ENCODE results near the gene ODF4.
A peak's percentile ranks its signal among the peaks of the same experiment; 100 is the strongest.

The ODF4 gene

DNA sequence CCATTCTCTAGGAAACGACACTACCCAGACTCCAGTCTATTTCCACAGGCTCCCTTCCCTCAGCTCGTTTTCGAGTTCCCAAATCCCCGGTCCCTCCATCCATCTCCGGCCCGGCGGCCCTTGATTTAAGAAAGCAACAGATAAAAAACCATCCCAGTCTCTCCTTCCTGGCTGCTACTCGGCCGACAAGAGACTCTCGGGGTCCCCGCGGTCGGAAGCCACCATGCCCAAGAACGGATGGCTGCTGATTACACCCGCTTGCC lies 43.2 kb downstream of the ODF4 start:
- TF ChIP-seq POLR2AphosphoS5 (IDR thresholded peaks at IDR 0.05; ENCODE audit: low read depth, low read length) (no peak), REST (IDR thresholded peaks at IDR 0.05; ENCODE audit: insufficient read depth in 1 of 2, low read depth in 2 of 2, low read length in 2 of 2) (no peak; a peak in 1 of 4 replicates), SIN3A (IDR thresholded peaks at IDR 0.05; ENCODE audit: borderline replicate concordance, insufficient read depth, low read length) (no peak), FOXP2 (optimal IDR thresholded peaks at IDR 0.05; ENCODE audit: borderline replicate concordance, extremely low read depth, extremely low read length, insufficient read depth) (no peak), TAF1 (IDR thresholded peaks at IDR 0.05; ENCODE audit: borderline replicate concordance, insufficient read depth, low read length) (no peak)

DNA sequence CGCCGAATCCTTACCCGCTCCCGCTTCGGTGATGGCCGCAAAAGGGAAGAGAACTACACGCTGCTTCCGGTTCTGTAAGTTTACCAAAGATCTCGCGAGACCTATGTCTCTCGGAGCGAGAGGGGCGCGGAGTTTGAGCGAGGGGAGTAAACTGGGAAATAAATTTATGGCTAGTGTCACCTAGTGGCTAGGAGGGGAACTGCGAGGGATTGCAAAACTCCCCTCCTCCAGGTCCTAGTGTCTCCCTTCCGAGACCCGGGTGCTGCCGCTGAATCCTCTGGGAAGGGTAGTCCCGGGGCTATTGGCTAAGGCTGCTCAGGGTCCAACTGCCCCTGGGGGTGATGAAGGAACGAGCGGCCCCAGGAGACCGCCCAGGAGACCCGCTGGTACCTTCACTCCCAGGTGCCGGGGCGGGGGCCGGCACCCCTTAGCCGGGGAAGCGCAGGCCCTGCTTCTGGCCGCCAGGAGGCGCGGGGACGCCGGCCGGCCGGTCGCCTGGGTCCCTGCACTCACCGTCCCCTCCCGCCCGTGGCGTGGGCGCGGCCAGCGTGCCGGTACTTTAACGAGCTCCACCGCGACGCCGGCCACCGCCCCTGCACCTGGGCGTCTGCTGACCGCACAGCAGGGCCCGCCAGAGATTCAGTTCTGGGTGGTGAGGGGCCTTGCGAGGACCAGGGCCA lies 43.6 kb downstream of the ODF4 start, which contains the start of gene RPL26:
Gene RPL26, minus strand, starts transcription at position 51 of the 680 bp plus-strand sequence. CDS start 883 bp downstream, outside the sequence.
- TF ChIP-seq TAF1 (IDR thresholded peaks at IDR 0.05; ENCODE audit: borderline replicate concordance, insufficient read depth, low read length): peak; percentile 100
- TF ChIP-seq FOXP2 (optimal IDR thresholded peaks at IDR 0.05; ENCODE audit: borderline replicate concordance, extremely low read depth, extremely low read length, insufficient read depth): peak; percentile 76
- TF ChIP-seq REST (IDR thresholded peaks at IDR 0.05; ENCODE audit: insufficient read depth in 1 of 2, low read depth in 2 of 2, low read length in 2 of 2): peak; percentile 52 to 73; a peak in 1 of 4 replicates
- TF ChIP-seq POLR2AphosphoS5 (IDR thresholded peaks at IDR 0.05; ENCODE audit: low read depth, low read length): peak; percentile 98
- TF ChIP-seq SIN3A (IDR thresholded peaks at IDR 0.05; ENCODE audit: borderline replicate concordance, insufficient read depth, low read length): peak; percentile 98

DNA sequence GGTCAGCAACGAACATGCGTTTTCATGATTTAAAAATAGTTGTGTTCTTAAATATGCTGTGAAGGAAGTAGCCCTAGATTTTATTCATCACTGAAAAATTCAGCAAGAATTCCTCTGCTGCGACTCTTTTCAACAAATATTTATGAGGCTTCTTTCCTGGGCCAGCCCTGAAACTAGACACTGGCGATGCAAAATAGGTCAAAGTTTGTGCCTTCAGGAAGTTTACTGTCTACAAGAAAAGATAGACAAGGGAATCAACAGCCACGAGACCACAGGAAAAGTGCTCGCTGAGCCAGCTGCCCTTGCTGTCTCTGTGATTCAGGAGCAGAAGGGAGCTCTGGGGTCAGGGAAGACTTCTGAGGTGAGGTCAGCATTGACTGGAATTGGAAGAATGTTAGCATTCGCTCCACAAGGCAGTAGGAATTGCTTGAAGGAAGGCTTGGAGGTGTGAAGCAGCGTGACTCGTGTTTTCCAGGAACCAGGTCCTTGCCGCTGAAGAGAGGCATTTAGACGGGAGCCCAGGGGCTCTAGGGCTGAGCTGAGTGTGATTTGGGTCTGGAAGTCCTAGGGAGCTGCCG lies 45.2 kb downstream of the ODF4 start:
- TF ChIP-seq SIN3A (IDR thresholded peaks at IDR 0.05; ENCODE audit: borderline replicate concordance, insufficient read depth, low read length) (no peak), FOXP2 (optimal IDR thresholded peaks at IDR 0.05; ENCODE audit: borderline replicate concordance, extremely low read depth, extremely low read length, insufficient read depth) (peak; percentile 52)

DNA sequence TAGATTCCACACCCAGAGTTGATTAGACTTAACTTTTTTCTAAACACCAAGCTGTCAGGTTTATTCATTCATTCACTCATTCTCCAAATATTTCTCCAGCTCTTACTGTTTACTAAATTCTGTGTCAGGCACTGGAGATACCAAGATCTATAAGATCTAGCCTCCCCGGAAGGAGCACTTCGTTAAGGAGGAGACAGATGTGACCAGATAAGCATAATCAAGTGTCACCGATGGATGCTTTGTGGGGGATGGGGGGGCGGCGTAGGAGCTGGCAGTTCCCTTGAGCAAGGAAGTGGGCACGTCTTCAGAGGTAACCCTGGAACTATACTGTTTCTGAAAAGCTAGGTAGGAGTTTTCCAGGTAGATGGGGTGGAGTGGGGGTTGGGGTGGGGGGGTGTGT lies 47.2 kb downstream of the ODF4 start:
- no peak for TF ChIP-seq FOXP2 (optimal IDR thresholded peaks at IDR 0.05; ENCODE audit: borderline replicate concordance, extremely low read depth, extremely low read length, insufficient read depth)
- no peak for TF ChIP-seq TAF1 (IDR thresholded peaks at IDR 0.05; ENCODE audit: borderline replicate concordance, insufficient read depth, low read length)
- TF ChIP-seq REST (IDR thresholded peaks at IDR 0.05; ENCODE audit: insufficient read depth in 1 of 2, low read depth in 2 of 2, low read length in 2 of 2): no peak
- no peak for TF ChIP-seq SIN3A (IDR thresholded peaks at IDR 0.05; ENCODE audit: borderline replicate concordance, insufficient read depth, low read length)
- TF ChIP-seq POLR2AphosphoS5 (IDR thresholded peaks at IDR 0.05; ENCODE audit: low read depth, low read length): no peak

- no peak for TF ChIP-seq POLR2AphosphoS5 (IDR thresholded peaks at IDR 0.05; ENCODE audit: low read depth, low read length)
- TF ChIP-seq TAF1 (IDR thresholded peaks at IDR 0.05; ENCODE audit: borderline replicate concordance, insufficient read depth, low read length): no peak
- TF ChIP-seq REST (IDR thresholded peaks at IDR 0.05; ENCODE audit: insufficient read depth in 1 of 2, low read depth in 2 of 2, low read length in 2 of 2): no peak
- no peak for TF ChIP-seq SIN3A (IDR thresholded peaks at IDR 0.05; ENCODE audit: borderline replicate concordance, insufficient read depth, low read length)
- TF ChIP-seq FOXP2 (optimal IDR thresholded peaks at IDR 0.05; ENCODE audit: borderline replicate concordance, extremely low read depth, extremely low read length, insufficient read depth): no peak
Measured at GRCh38 chr17:8387914-8388651, 48.4 kb downstream of the ODF4 start.

Data from PFSK-1 (cell line).